GM23338 (cell line): ENCODE measurements around the gene SHISA6. TPM values are rescaled to one million over a fixed set of nuclear protein-coding genes. Genes with fewer than 3 reads are reported as not detected.

ENCODE experiments used
- ATAC-seq: fragments of 200-7000 bp; cut with Tn5 transposase; 3 replicates; pipeline ENCODE4 v1.9.1; 2020
- DNase-seq: peaks from one replicate; pipeline ENCODE4 v3.0.0-alpha.2; 2015; ENCODE audit warnings: low spot score
- H2AFZ ChIP-seq: fragments of 200-600 bp; sonication (generic); 2 replicates; pipeline ENCODE4 v1.8.0; 2016; ENCODE audit warnings: antibody characterized with exemption, mild to moderate bottlenecking, moderate library complexity
- H3F3A ChIP-seq: fragments of 200-600 bp; sonication (generic); replicated peaks from 2 replicates; pipeline ENCODE4 v1.8.0; 2017; ENCODE audit warnings: antibody characterized with exemption, mixed run types, low read depth
- H3K27ac ChIP-seq: fragments of 200-600 bp; sonication (generic); 2 replicates; pipeline ENCODE4 v1.6.1; 2016; ENCODE audit warnings: low read depth
- H3K27me3 ChIP-seq: fragments of 200-600 bp; sonication (generic); 2 replicates; pipeline ENCODE4 v1.8.0; 2016; ENCODE audit warnings: mild to moderate bottlenecking, mixed run types, moderate library complexity; ENCODE audit not compliant: insufficient read depth
- H3K36me3 ChIP-seq: fragments of 200-600 bp; sonication (generic); 2 replicates; pipeline ENCODE4 v1.8.0; 2016; ENCODE audit warnings: mild to moderate bottlenecking; ENCODE audit not compliant: insufficient read depth
- H3K4me1 ChIP-seq: fragments of 200-600 bp; sonication (generic); 2 replicates; pipeline ENCODE4 v1.8.0; 2016; ENCODE audit warnings: mild to moderate bottlenecking, moderate library complexity; ENCODE audit not compliant: insufficient read depth
- H3K4me2 ChIP-seq: fragments of 200-600 bp; sonication (generic); 2 replicates; pipeline ENCODE4 v1.7.1; 2017; ENCODE audit warnings: mixed run types
- H3K4me3 ChIP-seq: fragments of 200-600 bp; sonication (generic); 2 replicates; pipeline ENCODE4 v1.6.1; 2016; ENCODE audit warnings: mixed run types
- H3K79me2 ChIP-seq: fragments of 200-600 bp; sonication (generic); replicated peaks from 2 replicates; pipeline ENCODE4 v1.8.0; 2017; ENCODE audit warnings: mild to moderate bottlenecking; ENCODE audit not compliant: insufficient read depth
- H3K9me2 ChIP-seq: fragments of 200-600 bp; sonication (generic); 2 replicates; pipeline ENCODE4 v1.8.0; 2017; ENCODE audit not compliant: insufficient read depth
- H4K20me1 ChIP-seq: fragments of 200-600 bp; sonication (generic); replicated peaks from 2 replicates; pipeline ENCODE4 v1.8.0; 2017; ENCODE audit warnings: mild to moderate bottlenecking; ENCODE audit not compliant: insufficient read depth
- H3K27ac Mint-ChIP-seq: 2 replicates; pipeline ENCODE4 v1.8.0; 2020; ENCODE audit warnings: inconsistent platforms, mild to moderate bottlenecking, moderate library complexity, mixed read lengths
- H3K27me3 Mint-ChIP-seq: 3 replicates; pipeline ENCODE4 v1.8.0; 2022; ENCODE audit warnings: low read depth, mild to moderate bottlenecking, moderate library complexity, mixed read lengths, inconsistent platforms; ENCODE audit not compliant: insufficient read depth, poor library complexity
- H3K36me3 Mint-ChIP-seq: 3 replicates; pipeline ENCODE4 v1.8.0; 2021; ENCODE audit warnings: low read depth, mild to moderate bottlenecking, inconsistent platforms, moderate library complexity, mixed read lengths
- H3K4me1 Mint-ChIP-seq: 3 replicates; pipeline ENCODE4 v1.8.0; 2020; ENCODE audit warnings: mild to moderate bottlenecking, inconsistent platforms, mixed read lengths
- H3K4me3 Mint-ChIP-seq: 3 replicates; pipeline ENCODE4 v1.8.0; 2021; ENCODE audit warnings: moderate library complexity, mild to moderate bottlenecking, inconsistent platforms, mixed read lengths
- H3K9me3 Mint-ChIP-seq: 3 replicates; pipeline ENCODE4 v1.8.0; 2020; ENCODE audit warnings: moderate library complexity, mild to moderate bottlenecking, inconsistent platforms, mixed read lengths
- CREB1 ChIP-seq: fragments of 250-450 bp; sonication (Bioruptor Pico); IDR thresholded peaks from 2 replicates; pipeline ENCODE4 v1.5.0; 2020; ENCODE audit warnings: low read depth, mild to moderate bottlenecking, moderate library complexity
- EZH2 ChIP-seq: fragments of 200-600 bp; sonication (generic); IDR thresholded peaks from one replicate; pipeline ENCODE4 v1.8.0; 2017; ENCODE audit warnings: antibody characterized with exemption, mild to moderate bottlenecking, low read depth; ENCODE audit not compliant: unreplicated experiment
- EZH2phosphoT487 ChIP-seq: fragments of 200-600 bp; sonication (generic); IDR thresholded peaks from one replicate; pipeline ENCODE4 v1.8.1; 2018; ENCODE audit warnings: antibody characterized with exemption; ENCODE audit not compliant: unreplicated experiment
- JUNB ChIP-seq: IDR thresholded peaks from one replicate; pipeline ENCODE4 v1.6.1; 2016; ENCODE audit warnings: antibody characterized with exemption; ENCODE audit not compliant: unreplicated experiment
- POLR2AphosphoS5 ChIP-seq: IDR thresholded peaks from 2 replicates; pipeline ENCODE4 v1.6.1; 2016; ENCODE audit warnings: antibody characterized with exemption, low read depth
- STAT1 ChIP-seq: IDR thresholded peaks from one replicate; pipeline ENCODE4 v1.6.1; 2016; ENCODE audit warnings: antibody characterized with exemption; ENCODE audit not compliant: unreplicated experiment
- ZNF331 ChIP-seq: fragments of 250-450 bp; sonication (Bioruptor Pico); IDR thresholded peaks from 2 replicates; pipeline ENCODE4 v1.5.0; 2020; ENCODE audit warnings: low read depth, mild to moderate bottlenecking, moderate library complexity
- polyA plus RNA-seq: library from polyadenylated mRNA; unstranded; fragments of >200 nt; fragmentation: Nextera tagmentation; extraction: Ambion mirVana; gene quantifications from 2 replicates; pipeline ENCODE4 v1.2.1, GENCODE V29; 2016
- total RNA-seq: library from RNA; depleted of rRNA; stranded (reverse); fragments of >200 nt; shearing (Covaris generic); gene quantifications from 2 replicates; pipeline ENCODE4 v1.2.3, GENCODE V29; 2014
- TF ChIP-seq, protein P1 (sequence below), 2 experiments: fragments of 200-600 bp in 1 of 2; sonication (generic) in 1 of 2; conservative IDR thresholded peaks; 2 replicates each; pipeline versions ENCODE4 v1.5.1 to v1.6.1; 2016 to 2017; ENCODE audit warnings: antibody characterized with exemption in 2 of 2, low read depth in 2 of 2, mild to moderate bottlenecking in 2 of 2, moderate library complexity in 1 of 2
- TF ChIP-seq, protein P2 (sequence below): IDR thresholded peaks from 2 replicates; pipeline ENCODE4 v1.6.1; 2016; ENCODE audit warnings: antibody characterized with exemption

SHISA6 gene
- total and polyA plus RNA-seq, 2 experiments from 2014 or later = 0.52 TPM; not detected in 1

DNA sequence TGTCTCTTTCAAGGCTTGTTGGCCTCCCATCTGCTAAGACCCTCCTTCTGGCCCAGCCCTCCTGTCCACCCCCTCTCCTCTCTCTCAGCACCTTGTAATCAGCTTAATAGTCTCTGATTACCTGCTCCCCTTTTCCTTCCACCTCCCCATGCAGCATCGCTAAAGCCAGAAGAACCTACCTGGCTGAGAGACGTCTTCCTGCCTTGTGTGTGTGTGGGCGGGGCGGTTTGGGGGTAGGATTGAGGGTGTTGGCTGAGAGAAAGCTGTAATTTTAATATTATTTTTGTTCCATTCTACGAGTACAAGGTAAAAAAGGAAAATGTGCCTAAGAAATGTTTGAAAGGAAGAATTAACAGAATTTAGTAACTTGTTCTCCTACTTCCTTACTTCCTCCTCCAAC, 360.6 kb downstream of the SHISA6 start:
- no peak overlapping the region for H3K4me3 ChIP-seq
- H3K27me3 ChIP-seq = no peaks in the 10 kb centered on the region
- H2AFZ ChIP-seq = no peak overlapping the region
- Mint-ChIP-seq H3K4me3 (no peak overlapping the region), H3K9me3 (peaks cover 16% of the 10 kb centered on the region), H3K4me1 (no peaks in the 10 kb centered on the region), H3K27ac (no peak overlapping the region), H3K36me3 (peaks cover 13% of the 10 kb centered on the region), H3K27me3 (peaks cover 11% of the 10 kb centered on the region)
- H4K20me1 ChIP-seq = no peaks in the 10 kb centered on the region
- H3F3A ChIP-seq = no peaks in the 10 kb centered on the region
- no peaks in the 10 kb centered on the region for H3K79me2 ChIP-seq
- no peaks in the 10 kb centered on the region for H3K4me1 ChIP-seq
- H3K9me2 ChIP-seq = no peaks in the 10 kb centered on the region
- no peak overlapping the region for H3K4me2 ChIP-seq
- no peak for DNase-seq
- no peak for ATAC-seq
- H3K36me3 ChIP-seq = no peaks in the 10 kb centered on the region
- TF ChIP-seq EZH2 (no peak), ZNF331 (CRISPR knock-in tag) (no peak), JUNB (no peak)
- TF ChIP-seq, protein P1, sequence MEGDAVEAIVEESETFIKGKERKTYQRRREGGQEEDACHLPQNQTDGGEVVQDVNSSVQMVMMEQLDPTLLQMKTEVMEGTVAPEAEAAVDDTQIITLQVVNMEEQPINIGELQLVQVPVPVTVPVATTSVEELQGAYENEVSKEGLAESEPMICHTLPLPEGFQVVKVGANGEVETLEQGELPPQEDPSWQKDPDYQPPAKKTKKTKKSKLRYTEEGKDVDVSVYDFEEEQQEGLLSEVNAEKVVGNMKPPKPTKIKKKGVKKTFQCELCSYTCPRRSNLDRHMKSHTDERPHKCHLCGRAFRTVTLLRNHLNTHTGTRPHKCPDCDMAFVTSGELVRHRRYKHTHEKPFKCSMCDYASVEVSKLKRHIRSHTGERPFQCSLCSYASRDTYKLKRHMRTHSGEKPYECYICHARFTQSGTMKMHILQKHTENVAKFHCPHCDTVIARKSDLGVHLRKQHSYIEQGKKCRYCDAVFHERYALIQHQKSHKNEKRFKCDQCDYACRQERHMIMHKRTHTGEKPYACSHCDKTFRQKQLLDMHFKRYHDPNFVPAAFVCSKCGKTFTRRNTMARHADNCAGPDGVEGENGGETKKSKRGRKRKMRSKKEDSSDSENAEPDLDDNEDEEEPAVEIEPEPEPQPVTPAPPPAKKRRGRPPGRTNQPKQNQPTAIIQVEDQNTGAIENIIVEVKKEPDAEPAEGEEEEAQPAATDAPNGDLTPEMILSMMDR (conservative IDR thresholded peaks at IDR 0.05; ENCODE audit: low read depth in 2 of 2) = no peak
- H3K27ac ChIP-seq = no peak overlapping the region

DNA sequence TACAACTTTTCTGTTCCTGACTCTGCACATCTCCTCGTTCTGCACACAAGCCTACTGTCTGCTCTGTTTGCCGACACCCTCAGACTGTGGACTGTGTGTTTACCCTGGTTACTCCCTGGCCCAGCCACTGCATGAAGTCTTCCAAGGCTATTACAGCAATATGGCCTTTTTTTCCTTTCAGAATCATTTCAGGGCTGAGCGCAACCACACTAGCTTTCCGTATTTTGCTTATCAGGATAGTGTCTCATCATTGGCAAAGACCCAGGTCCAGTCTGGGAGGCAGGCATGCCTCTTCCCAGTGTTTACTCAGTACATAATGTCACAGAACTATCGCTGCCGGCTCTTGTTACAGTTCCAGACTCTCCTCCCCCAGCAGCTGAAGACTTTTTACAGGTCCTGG, 367.4 kb downstream of the SHISA6 start:
- Histone ChIP-seq H3K4me1 (no peaks in the 10 kb centered on the region), H3K27ac (no peak overlapping the region), H3K4me2 (no peak overlapping the region), H3F3A (no peaks in the 10 kb centered on the region), H4K20me1 (no peaks in the 10 kb centered on the region), H3K79me2 (no peaks in the 10 kb centered on the region), H2AFZ (no peak overlapping the region), H3K4me3 (no peak overlapping the region), H3K36me3 (no peaks in the 10 kb centered on the region), H3K27me3 (no peaks in the 10 kb centered on the region), H3K9me2 (no peaks in the 10 kb centered on the region)
- TF ChIP-seq STAT1 = no peak
- no peak for TF ChIP-seq EZH2
- no peak for TF ChIP-seq EZH2phosphoT487
- no peak for TF ChIP-seq ZNF331 (CRISPR knock-in tag)
- no peak for TF ChIP-seq CREB1 (CRISPR knock-in tag)
- TF ChIP-seq, protein P1 (conservative IDR thresholded peaks at IDR 0.05; ENCODE audit: low read depth in 2 of 2) = no peak
- no peak for TF ChIP-seq JUNB
- TF ChIP-seq POLR2AphosphoS5 = no peak
- TF ChIP-seq, protein P2, sequence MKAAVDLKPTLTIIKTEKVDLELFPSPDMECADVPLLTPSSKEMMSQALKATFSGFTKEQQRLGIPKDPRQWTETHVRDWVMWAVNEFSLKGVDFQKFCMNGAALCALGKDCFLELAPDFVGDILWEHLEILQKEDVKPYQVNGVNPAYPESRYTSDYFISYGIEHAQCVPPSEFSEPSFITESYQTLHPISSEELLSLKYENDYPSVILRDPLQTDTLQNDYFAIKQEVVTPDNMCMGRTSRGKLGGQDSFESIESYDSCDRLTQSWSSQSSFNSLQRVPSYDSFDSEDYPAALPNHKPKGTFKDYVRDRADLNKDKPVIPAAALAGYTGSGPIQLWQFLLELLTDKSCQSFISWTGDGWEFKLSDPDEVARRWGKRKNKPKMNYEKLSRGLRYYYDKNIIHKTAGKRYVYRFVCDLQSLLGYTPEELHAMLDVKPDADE = no peak
- Mint-ChIP-seq H3K9me3 (no peaks in the 10 kb centered on the region; the same call in 1 of the 3 replicates), H3K4me1 (no peaks in the 10 kb centered on the region), H3K27me3 (no peaks in the 10 kb centered on the region), H3K36me3 (peaks cover 35% of the 10 kb centered on the region), H3K4me3 (no peak overlapping the region), H3K27ac (no peak overlapping the region)
- DNase-seq (no peak), ATAC-seq (no peak)
